ENCODE measurements around the gene CPSF3.

Gene CPSF3

GRCh38 chr2:9451231-9451630 is 27.8 kb downstream of the CPSF3 start:
- Histone ChIP-seq H3K4me3 (ENCODE audit: low read depth, low read length) (no peak overlapping the region), H3K4me1 (ENCODE audit: control insufficient read depth, insufficient read depth, low read length) (no peaks in the 10 kb centered on the region), H3K36me3 (ENCODE audit: control insufficient read depth, insufficient read depth, low read length) (peaks cover 88% of the 10 kb centered on the region), H3K27ac (ENCODE audit: low read depth, low read length) (no peak overlapping the region), H3K9me3 (ENCODE audit: control insufficient read depth, insufficient read depth, low read length) (no peaks in the 10 kb centered on the region), H3K9ac (ENCODE audit: low read depth, low read length) (no peak overlapping the region), H3K27me3 (ENCODE audit: control insufficient read depth, insufficient read depth, low read length) (no peaks in the 10 kb centered on the region)

GRCh38 chr2:9460441-9461017 is 37.1 kb downstream of the CPSF3 start:
- H3K27ac ChIP-seq (ENCODE audit: low read depth, low read length) = no peak overlapping the region
- no peaks in the 10 kb centered on the region for H3K9me3 ChIP-seq (ENCODE audit: control insufficient read depth, insufficient read depth, low read length)
- H3K27me3 ChIP-seq (ENCODE audit: control insufficient read depth, insufficient read depth, low read length) = no peaks in the 10 kb centered on the region
- H3K4me1 ChIP-seq (ENCODE audit: control insufficient read depth, insufficient read depth, low read length) = no peaks in the 10 kb centered on the region
- H3K4me3 ChIP-seq (ENCODE audit: low read depth, low read length) = no peak overlapping the region
- H3K36me3 ChIP-seq (ENCODE audit: control insufficient read depth, insufficient read depth, low read length) = peaks cover 78% of the 10 kb centered on the region
- H3K9ac ChIP-seq (ENCODE audit: low read depth, low read length) = no peak overlapping the region

GRCh38 chr2:9461079-9461478 is 37.6 kb downstream of the CPSF3 start:
- no peaks in the 10 kb centered on the region for H3K27me3 ChIP-seq (ENCODE audit: control insufficient read depth, insufficient read depth, low read length)
- no peak overlapping the region for H3K4me3 ChIP-seq (ENCODE audit: low read depth, low read length)
- H3K36me3 ChIP-seq (ENCODE audit: control insufficient read depth, insufficient read depth, low read length) = peaks cover 78% of the 10 kb centered on the region
- no peaks in the 10 kb centered on the region for H3K9me3 ChIP-seq (ENCODE audit: control insufficient read depth, insufficient read depth, low read length)
- no peak overlapping the region for H3K27ac ChIP-seq (ENCODE audit: low read depth, low read length)
- H3K4me1 ChIP-seq (ENCODE audit: control insufficient read depth, insufficient read depth, low read length) = no peaks in the 10 kb centered on the region
- no peak overlapping the region for H3K9ac ChIP-seq (ENCODE audit: low read depth, low read length)

GRCh38 chr2:9462313-9462712 is 38.9 kb downstream of the CPSF3 start:
- Histone ChIP-seq H3K27me3 (ENCODE audit: control insufficient read depth, insufficient read depth, low read length) (no peaks in the 10 kb centered on the region), H3K9ac (ENCODE audit: low read depth, low read length) (no peak overlapping the region), H3K36me3 (ENCODE audit: control insufficient read depth, insufficient read depth, low read length) (peaks cover 72% of the 10 kb centered on the region), H3K4me1 (ENCODE audit: control insufficient read depth, insufficient read depth, low read length) (no peaks in the 10 kb centered on the region), H3K27ac (ENCODE audit: low read depth, low read length) (no peak overlapping the region), H3K4me3 (ENCODE audit: low read depth, low read length) (no peak overlapping the region), H3K9me3 (ENCODE audit: control insufficient read depth, insufficient read depth, low read length) (no peaks in the 10 kb centered on the region)

- H3K4me1 ChIP-seq (ENCODE audit: control insufficient read depth, insufficient read depth, low read length) = no peaks in the 10 kb centered on the region
- no peak overlapping the region for H3K27ac ChIP-seq (ENCODE audit: low read depth, low read length)
- no peak overlapping the region for H3K4me3 ChIP-seq (ENCODE audit: low read depth, low read length)
- no peak overlapping the region for H3K9ac ChIP-seq (ENCODE audit: low read depth, low read length)
- H3K36me3 ChIP-seq (ENCODE audit: control insufficient read depth, insufficient read depth, low read length) = peaks cover 72% of the 10 kb centered on the region
- no peaks in the 10 kb centered on the region for H3K9me3 ChIP-seq (ENCODE audit: control insufficient read depth, insufficient read depth, low read length)
- no peaks in the 10 kb centered on the region for H3K27me3 ChIP-seq (ENCODE audit: control insufficient read depth, insufficient read depth, low read length)
Observed at GRCh38 chr2:9462886-9463697, 39.6 kb downstream of the CPSF3 start.

GRCh38 chr2:9463698-9464034 is 40.2 kb downstream of the CPSF3 start:
- no peak overlapping the region for H3K27ac ChIP-seq (ENCODE audit: low read depth, low read length)
- no peak overlapping the region for H3K9ac ChIP-seq (ENCODE audit: low read depth, low read length)
- H3K4me1 ChIP-seq (ENCODE audit: control insufficient read depth, insufficient read depth, low read length) = no peaks in the 10 kb centered on the region
- no peaks in the 10 kb centered on the region for H3K27me3 ChIP-seq (ENCODE audit: control insufficient read depth, insufficient read depth, low read length)
- H3K9me3 ChIP-seq (ENCODE audit: control insufficient read depth, insufficient read depth, low read length) = no peaks in the 10 kb centered on the region
- no peak overlapping the region for H3K4me3 ChIP-seq (ENCODE audit: low read depth, low read length)
- peaks cover 72% of the 10 kb centered on the region for H3K36me3 ChIP-seq (ENCODE audit: control insufficient read depth, insufficient read depth, low read length)

GRCh38 chr2:9465170-9465569 is 41.7 kb downstream of the CPSF3 start:
- H3K27me3 ChIP-seq (ENCODE audit: control insufficient read depth, insufficient read depth, low read length) = no peaks in the 10 kb centered on the region
- no peaks in the 10 kb centered on the region for H3K9me3 ChIP-seq (ENCODE audit: control insufficient read depth, insufficient read depth, low read length)
- H3K27ac ChIP-seq (ENCODE audit: low read depth, low read length) = no peak overlapping the region
- H3K36me3 ChIP-seq (ENCODE audit: control insufficient read depth, insufficient read depth, low read length) = peaks cover 72% of the 10 kb centered on the region
- H3K4me3 ChIP-seq (ENCODE audit: low read depth, low read length) = no peak overlapping the region
- no peaks in the 10 kb centered on the region for H3K4me1 ChIP-seq (ENCODE audit: control insufficient read depth, insufficient read depth, low read length)
- H3K9ac ChIP-seq (ENCODE audit: low read depth, low read length) = no peak overlapping the region

GRCh38 chr2:9466147-9466683 is 42.8 kb downstream of the CPSF3 start:
- H3K4me1 ChIP-seq (ENCODE audit: control insufficient read depth, insufficient read depth, low read length) = no peaks in the 10 kb centered on the region
- H3K9ac ChIP-seq (ENCODE audit: low read depth, low read length) = no peak overlapping the region
- H3K27me3 ChIP-seq (ENCODE audit: control insufficient read depth, insufficient read depth, low read length) = no peaks in the 10 kb centered on the region
- no peak overlapping the region for H3K27ac ChIP-seq (ENCODE audit: low read depth, low read length)
- no peaks in the 10 kb centered on the region for H3K9me3 ChIP-seq (ENCODE audit: control insufficient read depth, insufficient read depth, low read length)
- no peak overlapping the region for H3K4me3 ChIP-seq (ENCODE audit: low read depth, low read length)
- peaks cover 72% of the 10 kb centered on the region for H3K36me3 ChIP-seq (ENCODE audit: control insufficient read depth, insufficient read depth, low read length)

- Histone ChIP-seq H3K4me3 (ENCODE audit: low read depth, low read length) (no peak overlapping the region), H3K36me3 (ENCODE audit: control insufficient read depth, insufficient read depth, low read length) (peaks cover 73% of the 10 kb centered on the region), H3K4me1 (ENCODE audit: control insufficient read depth, insufficient read depth, low read length) (no peaks in the 10 kb centered on the region)
Observed at GRCh38 chr2:9467687-9468086, 44.2 kb downstream of the CPSF3 start.

GRCh38 chr2:9471206-9471605 is 47.8 kb downstream of the CPSF3 start:
- Histone ChIP-seq H3K4me3 (ENCODE audit: low read depth, low read length) (no peak overlapping the region), H3K9me3 (ENCODE audit: control insufficient read depth, insufficient read depth, low read length) (no peaks in the 10 kb centered on the region), H3K27ac (ENCODE audit: low read depth, low read length) (no peak overlapping the region), H3K9ac (ENCODE audit: low read depth, low read length) (no peak overlapping the region), H3K27me3 (ENCODE audit: control insufficient read depth, insufficient read depth, low read length) (peaks cover 9% of the 10 kb centered on the region), H3K4me1 (ENCODE audit: control insufficient read depth, insufficient read depth, low read length) (peaks cover 8% of the 10 kb centered on the region; the same call in 1 of the 2 replicates), H3K36me3 (ENCODE audit: control insufficient read depth, insufficient read depth, low read length) (peaks cover 56% of the 10 kb centered on the region)

More at GRCh38 chr2:9467687-9468086, 44.2 kb downstream of the CPSF3 start:
- no peaks in the 10 kb centered on the region for H3K9me3 ChIP-seq (ENCODE audit: control insufficient read depth, insufficient read depth, low read length)
- H3K9ac ChIP-seq (ENCODE audit: low read depth, low read length) = no peak overlapping the region
- H3K27ac ChIP-seq (ENCODE audit: low read depth, low read length) = no peak overlapping the region
- no peaks in the 10 kb centered on the region for H3K27me3 ChIP-seq (ENCODE audit: control insufficient read depth, insufficient read depth, low read length)

- Histone ChIP-seq H3K4me3 (ENCODE audit: low read depth, low read length) (no peak overlapping the region), H3K9ac (ENCODE audit: low read depth, low read length) (no peak overlapping the region), H3K27me3 (ENCODE audit: control insufficient read depth, insufficient read depth, low read length) (peaks cover 9% of the 10 kb centered on the region), H3K9me3 (ENCODE audit: control insufficient read depth, insufficient read depth, low read length) (no peaks in the 10 kb centered on the region), H3K36me3 (ENCODE audit: control insufficient read depth, insufficient read depth, low read length) (peaks cover 49% of the 10 kb centered on the region), H3K4me1 (ENCODE audit: control insufficient read depth, insufficient read depth, low read length) (peaks cover 10% of the 10 kb centered on the region), H3K27ac (ENCODE audit: low read depth, low read length) (no peak overlapping the region)
Observed at GRCh38 chr2:9472511-9472910, 49.1 kb downstream of the CPSF3 start.

Data from HUES48 (cell line).